Prostate gland (tissue), 2 donors: Measurements from ENCODE around the gene KRTAP10-3. TPM values are rescaled to one million over a fixed set of nuclear protein-coding genes. Genes with fewer than 3 reads are reported as not detected.

Experiments
- DNase-seq: peaks from one replicate; pipeline ENCODE4 v3.0.0-alpha.2; 2019; ENCODE audit warnings: low spot score
- H3K27ac ChIP-seq, 2 donors: fragments of 200-600 bp; sonication (generic); 2 replicates each; pipeline ENCODE4 v1.5.1; 2017 to 2019
- H3K27me3 ChIP-seq: fragments of 200-600 bp; sonication (generic); replicated peaks from 2 replicates; pipeline ENCODE4 v1.5.1; 2019; ENCODE audit not compliant: insufficient read depth
- H3K36me3 ChIP-seq, 2 donors: fragments of 200-600 bp; sonication (generic); 1 replicate in 1 of 2; 2 replicates in 1 of 2; pipeline versions ENCODE4 v1.5.1 to v1.8.1; 2017 to 2019
- H3K4me1 ChIP-seq: fragments of 200-600 bp; sonication (generic); replicated peaks from 2 replicates; pipeline ENCODE4 v1.5.1; 2019
- H3K4me3 ChIP-seq, 2 donors: fragments of 200-600 bp; sonication (generic); 2 replicates each; pipeline ENCODE4 v1.5.1; 2017 to 2019
- H3K9me3 ChIP-seq: fragments of 200-600 bp; sonication (generic); 2 replicates; pipeline ENCODE4 v1.5.1; 2017
- CTCF ChIP-seq, 4 experiments: fragments of 200-600 bp in 2 of 4; fragments of 450-650 bp in 2 of 4; sonication (generic) in 2 of 4; IDR thresholded peaks; 1 replicate in 3 of 4; 2 replicates in 1 of 4; pipeline ENCODE4 v1.5.1; 2016 to 2019; ENCODE audit warnings: antibody characterized with exemption in 4 of 4, mild to moderate bottlenecking in 2 of 4, moderate library complexity in 2 of 4
- POLR2A ChIP-seq: fragments of 450-650 bp; IDR thresholded peaks from one replicate; pipeline ENCODE4 v1.6.1; 2016; ENCODE audit warnings: antibody characterized with exemption, mild to moderate bottlenecking
- POLR2AphosphoS5 ChIP-seq: sonication (generic); formaldehyde crosslinking; IDR thresholded peaks from one replicate; pipeline ENCODE4 v1.6.1; 2017; ENCODE audit warnings: antibody characterized with exemption
- WGBS: methylation state at CpG from one replicate; pipeline ENCODE4 v1.1.5; 2018; 5-methylcytosine and 5-hydroxymethylcytosine counted together
- intact Hi-C: fragments of 100-400 bp; cut with DNase I; formaldehyde crosslinking; loops from one replicate; pipeline ENCODE4 v1.14.2; 2022
- total RNA-seq, 2 donors: library from RNA; depleted of rRNA; stranded (reverse); fragments of >200 nt; gene quantifications; one replicate each; pipeline ENCODE4 v1.1.0, GENCODE V29; 2016

KRTAP10-3 gene
- total RNA-seq, 2 donors from 2014 or later = not detected

- Histone ChIP-seq H3K9me3 (no peaks in the 10 kb centered on the region), H3K27me3 (peaks cover 4% of the 10 kb centered on the region), H3K4me1 (no peaks in the 10 kb centered on the region), H3K4me3 (no peak overlapping the region), H3K36me3 (no peaks in the 10 kb centered on the region), H3K27ac (no peak overlapping the region)
- TF ChIP-seq POLR2AphosphoS5 (no peak), CTCF (IDR thresholded peaks at IDR 0.05) (no peak), POLR2A (no peak)
- WGBS = 84% methylated on average over 9 of the region's 9 CpGs
- intact Hi-C loops = loop anchor here (10.0 kb wide), 1 partner anchor 426 kb away; no protein-coding TSS in a partner anchor
- DNase-seq = no peak
These were observed 50.2 kb downstream of the KRTAP10-3 start for GRCh38 chr21:44508426-44508710.

Other genes starting within 250 kb of the KRTAP10-3 start
- 10 to 100 TPM; 62.5 to 71.3 TPM for gene CFAP410, start 219.4 kb downstream of the KRTAP10-3 start, total RNA-seq
- gene TRPM2, start 205.2 kb downstream of the KRTAP10-3 start, total RNA-seq = 1 to 10 TPM; 1.6 to 2.7 TPM
- gene LRRC3, start 103.3 kb downstream of the KRTAP10-3 start, total RNA-seq = 1 to 10 TPM; 1.6 to 7.1 TPM
- gene KRTAP10-1, start 18.6 kb downstream of the KRTAP10-3 start, total RNA-seq = not detected
- gene KRTAP10-2, start 7.3 kb downstream of the KRTAP10-3 start, total RNA-seq = not detected
- not detected for gene KRTAP10-4, start 14.9 kb upstream of the KRTAP10-3 start, total RNA-seq
- gene KRTAP10-5, start 21.8 kb upstream of the KRTAP10-3 start, total RNA-seq = not detected
- not detected for gene KRTAP10-6, start 33.7 kb upstream of the KRTAP10-3 start, total RNA-seq
- gene KRTAP10-7, start 41.8 kb upstream of the KRTAP10-3 start, total RNA-seq = not detected
- not detected for gene KRTAP10-8, start 53.3 kb upstream of the KRTAP10-3 start, total RNA-seq
- gene KRTAP10-9, start 68.3 kb upstream of the KRTAP10-3 start, total RNA-seq = not detected
- gene KRTAP10-10, start 78.6 kb upstream of the KRTAP10-3 start, total RNA-seq = not detected
- not detected for gene KRTAP10-11, start 87.6 kb upstream of the KRTAP10-3 start, total RNA-seq
- gene KRTAP12-4, start 95.9 kb upstream of the KRTAP10-3 start, total RNA-seq = not detected
- not detected for gene KRTAP12-3, start 99.1 kb upstream of the KRTAP10-3 start, total RNA-seq
- gene KRTAP12-2, start 108.1 kb upstream of the KRTAP10-3 start, total RNA-seq = not detected
- gene KRTAP12-1, start 123.4 kb upstream of the KRTAP10-3 start, total RNA-seq = not detected
- not detected for gene KRTAP10-12, start 138.4 kb upstream of the KRTAP10-3 start, total RNA-seq
- under 1 TPM in 1 of 2 donors, not detected in 1; 0.85 TPM for gene TSPEAR, start 152.8 kb upstream of the KRTAP10-3 start, total RNA-seq
- gene UBE2G2, start 243.0 kb upstream of the KRTAP10-3 start, total RNA-seq = 10 to 100 TPM; 46.9 to 75.7 TPM